ENCODE results near the gene ADAM17.

- TF ChIP-seq GATA3 (IDR thresholded peaks at IDR 0.05; ENCODE audit: low read depth, low read length) = no peak
- no peak for TF ChIP-seq GATA2 (IDR thresholded peaks at IDR 0.05; ENCODE audit: low read depth, low read length)
Observed at GRCh38 chr2:9560628-9561027, 5.0 kb upstream of the ADAM17 start.
